Naive thymus-derived CD8-positive, alpha-beta T cell (primary cell): Measurements from ENCODE around the gene CTH. TPM values are rescaled to one million over a fixed set of nuclear protein-coding genes. Genes with fewer than 3 reads are reported as not detected.
"Not testable (repeated sequence)": the region's sequence is repeated elsewhere in the genome, so short reads cannot be mapped to it uniquely, and the experiment has no call there.

Experiments used
- ATAC-seq, 2 donors: fragments of 150-1000 bp; cut with Tn5 transposase in 1 of 2; sonication (Bioruptor Pico), chemical (Tn5 transposase) in 1 of 2; 1 replicate in 1 of 2; 2 replicates in 1 of 2; pipeline ENCODE4 v1.10.0; 2021; ENCODE audit warnings: mild to moderate bottlenecking in 2 of 2, moderate library complexity in 2 of 2
- POLR2A ChIA-PET: fragments of 350-600 bp; sonication (Branson Sonifier 250); formaldehyde crosslinking; loops from one replicate; lab custom pipeline; 2021; ENCODE audit warnings: antibody characterized with exemption; lab: Charles Lee
- DNase-seq, 10 donors: peaks; one replicate each; pipeline versions ENCODE4 v3.0.0 to v3.0.0-alpha.2; 2020 to 2022
- H3K27ac Mint-ChIP-seq, 10 donors: one replicate each; pipeline ENCODE4 v1.8.0; 2020 to 2022; ENCODE audit warnings: mild to moderate bottlenecking in 10 of 10, mixed read lengths in 10 of 10, moderate library complexity in 4 of 10, inconsistent platforms in 1 of 10
- H3K27me3 Mint-ChIP-seq, 5 donors: one replicate each; pipeline ENCODE4 v1.8.0; 2021 to 2022; ENCODE audit warnings: mixed read lengths in 5 of 5
- H3K36me3 Mint-ChIP-seq, 3 donors: one replicate each; pipeline ENCODE4 v1.8.0; 2020 to 2022; ENCODE audit warnings: mixed read lengths in 3 of 3, mild to moderate bottlenecking in 2 of 3, inconsistent platforms in 1 of 3
- H3K4me1 Mint-ChIP-seq, 4 donors: one replicate each; pipeline ENCODE4 v1.8.0; 2021 to 2022; ENCODE audit warnings: mixed read lengths in 4 of 4
- H3K4me3 Mint-ChIP-seq, 10 donors: one replicate each; pipeline ENCODE4 v1.8.0; 2020 to 2022; ENCODE audit warnings: mild to moderate bottlenecking in 10 of 10, mixed read lengths in 10 of 10, moderate library complexity in 6 of 10, inconsistent platforms in 1 of 10
- H3K9me3 Mint-ChIP-seq, 9 donors: one replicate each; pipeline ENCODE4 v1.8.0; 2020 to 2022; ENCODE audit warnings: mixed read lengths in 9 of 9, mild to moderate bottlenecking in 3 of 9, inconsistent platforms in 1 of 9, moderate library complexity in 1 of 9
- polyA plus RNA-seq, 3 donors: library from polyadenylated mRNA; unstranded; fragments of 300-500 nt; fragmentation: Illumina TruSeq; gene quantifications; one replicate each; pipeline ENCODE4 v1.2.3, GENCODE V29; 2021
- total RNA-seq, 8 experiments: library from RNA in 2 of 8; stranded (reverse) in 2 of 8; gene quantifications; one replicate each; pipeline ENCODE4 v1.2.3 and lab custom pipeline; 2021 to 2026

Gene CTH
- total and polyA plus RNA-seq, 5 experiments from 2014 or later, result 2.7 to 4.7 (median 4.0) TPM

DNA sequence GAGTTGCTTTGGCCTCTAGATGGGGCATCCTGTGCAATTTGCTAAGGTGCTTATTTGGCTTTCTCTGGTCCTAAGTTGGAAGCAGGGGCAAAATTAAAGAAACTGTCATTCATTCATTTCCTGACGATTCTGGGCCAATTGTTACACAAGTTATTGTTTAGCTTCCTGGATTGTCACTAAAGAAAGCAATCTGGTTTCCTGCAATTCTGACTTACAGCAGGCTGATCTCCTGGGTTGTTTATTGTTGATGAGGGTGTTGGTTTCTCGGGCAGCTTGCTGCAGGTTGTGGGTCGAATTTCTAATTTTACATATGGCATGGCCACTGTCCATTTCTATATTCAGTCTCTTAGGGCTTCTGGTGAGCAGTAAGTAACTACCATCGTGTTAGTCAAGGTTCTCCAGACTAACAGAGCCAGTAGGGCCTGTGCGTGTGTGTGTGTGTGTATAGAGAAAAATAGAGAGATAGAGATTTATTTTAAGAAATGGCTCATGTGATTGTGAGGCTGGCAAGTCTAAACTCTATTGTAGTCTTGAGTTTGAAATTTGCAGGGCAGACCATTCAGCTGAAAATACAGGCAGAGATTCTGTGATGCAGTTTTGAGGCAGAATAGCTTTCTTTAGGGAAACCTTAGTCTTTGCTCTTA is 30.4 kb downstream of the CTH start:
- H3K4me1 Mint-ChIP-seq, result no peaks in the 10 kb centered on the region
- H3K27ac Mint-ChIP-seq, result no peak overlapping the region
- H3K27me3 Mint-ChIP-seq, result no peaks in the 10 kb centered on the region
- no peak for ATAC-seq
- peaks cover 3 to 21% (median 12%) of the 10 kb centered on the region in 3 donors for H3K36me3 Mint-ChIP-seq
- no peaks in the 10 kb centered on the region for H3K9me3 Mint-ChIP-seq
- POLR2A ChIA-PET, result no interaction called here
- no peak for DNase-seq
- H3K4me3 Mint-ChIP-seq, result no peak overlapping the region

DNA sequence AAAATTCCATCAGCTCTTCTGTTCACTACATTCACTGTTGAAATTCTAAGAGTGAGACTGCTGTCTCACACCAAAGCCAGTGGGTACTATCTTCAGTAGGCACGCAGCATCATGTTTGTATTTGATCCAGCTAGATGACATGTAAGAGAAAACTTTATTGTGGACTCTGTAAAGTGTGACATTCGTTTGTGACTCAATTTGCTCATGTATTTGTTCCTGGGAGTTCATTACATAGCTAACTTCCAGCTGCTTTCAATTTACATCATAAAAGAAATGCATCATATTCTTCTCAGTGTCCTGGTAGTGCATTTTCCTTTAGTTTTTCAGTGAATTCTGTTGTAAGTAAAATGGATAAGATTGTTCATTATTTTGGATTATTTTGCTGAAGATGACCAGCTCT is 31.4 kb downstream of the CTH start:
- Mint-ChIP-seq H3K9me3 (peaks cover 0 to 1% (median 0%) of the 10 kb centered on the region in 9 donors), H3K4me1 (no peaks in the 10 kb centered on the region), H3K36me3 (peaks cover 0 to 17% (median 12%) of the 10 kb centered on the region in 3 donors), H3K27me3 (no peaks in the 10 kb centered on the region), H3K4me3 (no peak overlapping the region), H3K27ac (no peak overlapping the region)
- no peak for ATAC-seq
- POLR2A ChIA-PET, result no interaction called here
- no peak for DNase-seq

DNA sequence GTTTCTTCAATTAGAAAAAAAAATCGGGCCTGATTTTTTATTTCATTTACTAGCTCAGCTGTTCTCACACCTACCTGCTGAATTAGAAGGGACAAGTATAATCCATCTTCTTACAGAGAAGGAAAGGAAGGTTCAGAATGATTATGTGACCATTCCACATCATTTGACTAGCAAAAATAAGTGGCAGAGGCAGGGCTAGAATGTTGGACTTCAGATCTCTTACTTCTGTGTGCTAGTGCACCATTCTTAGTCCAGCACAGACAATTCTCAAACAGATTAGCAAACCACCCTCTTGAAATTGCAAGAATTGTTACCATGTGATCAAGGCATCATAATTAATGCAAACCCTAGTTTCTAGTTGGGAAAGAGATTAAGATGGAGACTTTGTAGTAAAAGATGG is 32.7 kb downstream of the CTH start:
- H3K9me3 Mint-ChIP-seq, result peaks cover 0 to 1% (median 0%) of the 10 kb centered on the region in 9 donors
- peaks cover 0 to 8% (median 5%) of the 10 kb centered on the region in 3 donors for H3K36me3 Mint-ChIP-seq
- POLR2A ChIA-PET, result no interaction called here
- DNase-seq (no peak), ATAC-seq (no peak)
- H3K27me3 Mint-ChIP-seq, result no peaks in the 10 kb centered on the region
- no peaks in the 10 kb centered on the region for H3K4me1 Mint-ChIP-seq
- H3K27ac Mint-ChIP-seq, result no peak overlapping the region
- H3K4me3 Mint-ChIP-seq, result no peak overlapping the region

DNA sequence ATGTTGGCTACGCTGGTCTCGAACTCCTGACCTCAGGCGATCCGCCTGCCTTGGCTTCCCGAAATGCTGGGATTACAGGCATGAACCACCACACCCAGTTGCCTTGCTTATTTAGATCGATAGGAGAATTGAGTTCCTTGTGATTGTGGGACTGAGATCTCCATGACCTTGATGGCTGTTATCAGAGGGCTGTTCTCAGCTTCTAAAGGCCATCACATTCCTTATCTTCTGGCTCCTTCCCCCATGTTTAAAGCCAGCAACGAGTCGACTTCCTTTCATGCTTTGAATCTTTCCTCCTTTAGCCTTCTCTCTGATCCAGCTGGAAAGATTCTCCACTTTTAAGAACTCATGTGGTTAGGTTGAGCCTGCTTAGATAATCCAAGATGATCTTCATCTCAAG is 38.0 kb downstream of the CTH start:
- no peak for ATAC-seq
- no peak for DNase-seq
- Mint-ChIP-seq H3K4me3 (no peak overlapping the region), H3K27ac (no peak overlapping the region), H3K4me1 (no peaks in the 10 kb centered on the region), H3K36me3 (no peaks in the 10 kb centered on the region), H3K9me3 (peaks cover 0 to 1% (median 0%) of the 10 kb centered on the region in 9 donors), H3K27me3 (peaks cover 0 to 3% (median 0%) of the 10 kb centered on the region in 5 donors)
- POLR2A ChIA-PET, result no interaction called here

DNA sequence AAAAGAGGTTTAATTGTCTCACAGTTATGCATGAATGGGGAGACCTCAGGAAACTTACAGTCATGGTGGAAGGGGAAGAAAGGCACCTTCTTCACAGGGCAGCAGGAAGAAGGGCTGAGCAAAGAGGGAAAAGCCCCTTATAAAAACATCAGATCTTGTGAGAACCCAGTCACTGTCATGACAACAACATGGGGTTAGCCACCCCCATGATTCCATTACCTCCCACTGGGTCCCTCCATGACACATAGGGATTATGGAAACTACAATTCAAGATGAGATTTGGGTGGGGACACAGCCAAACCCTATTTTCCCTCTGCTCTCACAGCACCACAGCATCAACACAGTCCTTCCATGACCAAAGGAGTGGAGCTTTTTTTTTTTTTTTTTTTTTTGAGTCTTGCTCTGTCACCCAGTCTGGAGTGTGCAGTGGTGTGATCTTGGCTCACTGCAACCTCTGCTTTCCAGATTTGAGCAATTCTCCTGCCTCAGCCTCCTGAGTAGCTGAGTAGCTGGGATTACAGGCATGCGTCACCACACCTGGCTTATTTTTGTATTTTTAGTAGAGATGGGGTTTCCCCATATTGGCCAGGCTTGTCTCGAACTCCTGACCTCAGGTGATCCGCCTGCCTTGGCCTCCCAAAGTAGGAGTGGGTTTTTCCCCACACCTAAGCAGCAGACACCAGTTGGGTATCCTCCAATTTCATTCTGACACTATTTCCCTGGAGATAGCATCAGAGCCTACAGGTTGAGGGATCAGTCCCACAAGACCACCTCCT is 41.3 kb downstream of the CTH start:
- H3K27ac Mint-ChIP-seq, H3K36me3 Mint-ChIP-seq, H3K27me3 Mint-ChIP-seq, H3K4me3 Mint-ChIP-seq, H3K4me1 Mint-ChIP-seq, POLR2A ChIA-PET, DNase-seq, H3K9me3 Mint-ChIP-seq, ATAC-seq: not testable (repeated sequence)

DNA sequence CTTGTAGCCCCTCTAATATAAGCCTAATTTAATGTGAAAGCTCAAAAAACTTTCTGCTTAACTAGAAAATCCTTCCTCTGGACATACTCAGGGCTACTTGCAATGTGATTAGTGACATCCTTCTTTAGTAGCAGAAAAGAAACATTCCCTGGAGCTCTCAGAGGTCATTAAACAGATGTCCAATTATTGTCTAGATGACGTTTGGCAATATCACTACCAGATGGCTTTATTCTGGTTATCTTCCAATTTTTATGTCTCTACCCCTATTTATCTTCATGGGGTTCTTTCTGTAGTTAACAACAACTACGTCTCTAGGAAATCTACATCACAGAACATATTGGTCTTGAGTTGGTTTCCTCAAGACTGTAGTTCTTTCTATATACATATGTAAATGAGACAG is 44.2 kb downstream of the CTH start:
- H3K36me3 Mint-ChIP-seq, result peaks cover 0 to 5% (median 0%) of the 10 kb centered on the region in 3 donors
- H3K4me3 Mint-ChIP-seq, result no peak overlapping the region
- no peak for DNase-seq
- no peak for ATAC-seq
- H3K9me3 Mint-ChIP-seq, result peaks cover 0 to 3% (median 0%) of the 10 kb centered on the region in 9 donors
- no peaks in the 10 kb centered on the region for H3K4me1 Mint-ChIP-seq
- peak overlapping the region in 1 of 10 donors; percentile 12 for H3K27ac Mint-ChIP-seq
- H3K27me3 Mint-ChIP-seq, result peaks cover 0 to 7% (median 6%) of the 10 kb centered on the region in 5 donors
- POLR2A ChIA-PET, result no interaction called here

DNA sequence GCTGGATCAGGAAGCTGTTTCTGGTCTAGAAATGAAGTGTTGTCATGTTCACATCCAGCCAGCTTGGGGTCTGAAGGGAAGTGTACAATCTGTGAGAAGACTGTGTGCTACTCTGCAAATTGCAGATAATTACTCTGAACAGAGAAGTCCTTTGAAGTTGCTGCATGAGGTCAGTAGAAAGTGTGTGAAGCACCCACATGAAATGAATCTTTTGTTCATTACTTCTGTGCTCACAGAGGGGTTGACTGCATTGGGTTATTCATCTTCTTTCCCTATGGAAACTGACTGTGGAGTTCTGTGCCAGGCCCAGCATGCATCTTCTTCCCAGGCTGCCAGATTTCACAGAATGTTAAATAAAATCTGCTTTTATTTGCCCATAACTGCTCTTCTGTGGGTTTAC is 47.1 kb downstream of the CTH start:
- DNase-seq, result no peak
- no peak for ATAC-seq
- Mint-ChIP-seq H3K27me3 (peaks cover 0 to 11% (median 4%) of the 10 kb centered on the region in 5 donors), H3K9me3 (peaks cover 0 to 3% (median 0%) of the 10 kb centered on the region in 9 donors), H3K4me1 (no peaks in the 10 kb centered on the region), H3K4me3 (no peak overlapping the region), H3K36me3 (peaks cover 0 to 5% (median 0%) of the 10 kb centered on the region in 3 donors), H3K27ac (no peak overlapping the region)
- POLR2A ChIA-PET, result no interaction called here

DNA sequence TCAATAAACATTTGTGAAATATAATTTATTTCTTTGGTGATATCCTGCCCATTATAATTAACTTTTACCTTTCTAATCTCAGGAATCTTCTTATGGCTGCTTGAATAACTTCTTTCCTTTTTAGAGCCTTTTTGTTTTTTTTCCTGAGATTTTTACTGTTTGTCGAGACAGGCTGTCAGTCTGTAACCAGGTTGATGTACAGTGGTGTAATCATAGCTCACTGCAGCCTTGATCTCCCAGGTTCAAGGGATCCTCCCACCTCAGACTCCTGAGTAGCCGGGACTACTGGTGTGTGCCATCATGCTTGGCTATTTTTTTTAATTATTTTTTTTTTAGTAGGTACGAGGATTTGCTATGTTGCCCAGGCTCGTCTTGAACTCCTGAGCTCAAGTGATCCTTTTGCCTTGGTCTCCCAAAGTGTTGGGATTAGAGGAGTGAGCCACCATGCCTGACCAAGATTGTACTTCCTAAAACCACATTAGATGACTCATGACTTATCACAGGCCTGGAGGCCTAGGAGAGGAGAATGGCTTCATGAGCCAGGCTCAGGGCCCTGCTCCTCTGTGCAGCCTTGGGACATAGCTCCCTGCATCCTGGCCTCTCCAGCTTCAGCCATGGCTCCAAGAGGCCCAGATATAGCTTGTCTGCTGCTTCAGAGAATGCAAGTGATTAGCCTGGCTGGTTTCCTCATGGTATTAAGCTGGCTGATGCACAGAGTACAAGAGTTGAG is 48.6 kb downstream of the CTH start:
- Mint-ChIP-seq H3K36me3 (peaks cover 0 to 5% (median 0%) of the 10 kb centered on the region in 3 donors), H3K4me3 (no peak overlapping the region), H3K4me1 (no peaks in the 10 kb centered on the region), H3K9me3 (peaks cover 0 to 6% (median 0%) of the 10 kb centered on the region in 9 donors), H3K27ac (no peak overlapping the region), H3K27me3 (peaks cover 0 to 11% (median 2%) of the 10 kb centered on the region in 5 donors)
- DNase-seq, result no peak
- ATAC-seq, result no peak
- POLR2A ChIA-PET, result no interaction called here

DNA sequence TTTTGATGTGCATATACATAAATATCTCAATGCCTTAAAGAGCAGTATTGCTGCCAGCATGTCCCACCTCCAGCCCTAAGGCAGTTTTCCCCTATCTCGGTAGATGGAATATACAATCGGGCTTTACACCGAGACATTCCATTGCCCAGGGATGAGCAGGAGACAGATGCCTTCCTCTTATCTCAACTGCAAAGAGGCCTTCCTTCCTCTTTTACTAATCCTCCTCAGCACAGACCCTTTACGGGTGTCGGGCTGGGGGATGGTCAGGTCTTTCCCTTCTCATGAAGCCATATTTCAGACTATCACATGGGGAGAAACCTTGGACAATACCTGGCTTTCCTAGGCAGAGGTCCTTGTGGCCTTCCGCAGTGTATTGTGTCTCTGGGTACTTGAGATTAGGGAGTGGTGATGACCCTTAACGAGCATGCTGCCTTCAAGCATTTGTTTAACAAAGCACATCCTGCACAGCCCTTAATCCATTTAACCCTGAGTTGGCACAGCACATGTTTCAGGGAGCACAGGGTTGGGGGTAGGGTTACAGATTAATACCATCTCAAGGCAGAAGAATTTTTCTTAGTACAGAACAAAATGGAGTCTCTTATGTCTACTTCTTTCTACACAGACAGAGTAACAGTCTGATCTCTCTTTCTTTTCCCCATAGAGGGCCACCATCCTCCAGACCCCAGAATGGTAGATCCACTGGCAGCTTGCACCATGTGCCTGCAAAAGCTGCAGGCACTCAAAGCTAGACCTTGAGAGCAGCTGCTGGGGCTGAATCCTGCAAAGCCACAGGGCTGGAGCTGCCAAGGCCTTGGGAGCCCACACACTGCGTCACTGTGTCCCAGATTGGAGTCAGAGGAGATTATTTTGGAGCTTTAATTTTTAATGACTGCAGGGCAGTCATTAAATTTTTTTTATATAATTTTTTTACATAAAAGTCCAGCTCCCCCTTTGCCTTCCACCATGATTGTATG is 50.0 kb downstream of the CTH start:
- ATAC-seq, H3K36me3 Mint-ChIP-seq, H3K27ac Mint-ChIP-seq, H3K9me3 Mint-ChIP-seq, DNase-seq, H3K4me1 Mint-ChIP-seq, H3K4me3 Mint-ChIP-seq, POLR2A ChIA-PET: not testable (repeated sequence)
- H3K27me3 Mint-ChIP-seq, result peaks cover 3 to 14% (median 5%) of the 10 kb centered on the region in 5 donors

DNA sequence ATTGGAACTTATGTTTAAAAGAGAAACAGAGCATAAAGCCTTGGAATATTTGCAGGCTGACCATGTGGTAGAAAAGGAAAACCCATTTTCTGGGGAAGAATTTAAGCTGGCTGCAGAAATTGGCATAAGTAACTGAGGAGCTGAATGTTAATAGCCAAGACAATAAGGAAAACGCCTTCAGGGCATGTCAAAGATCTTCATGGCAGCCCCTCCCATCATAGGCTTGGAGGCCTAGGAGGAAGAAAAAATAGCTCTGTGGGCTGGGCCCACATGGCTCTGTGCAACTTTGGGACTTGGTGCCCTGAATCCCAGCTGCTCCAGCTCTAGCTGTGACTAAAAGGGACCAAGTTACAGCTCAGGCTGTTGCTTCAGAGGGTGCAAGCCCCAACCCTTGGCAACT is 51.5 kb downstream of the CTH start:
- Mint-ChIP-seq H3K27me3 (peaks cover 7 to 19% (median 10%) of the 10 kb centered on the region in 5 donors), H3K4me3 (no peak overlapping the region), H3K9me3 (peaks cover 0 to 4% (median 0%) of the 10 kb centered on the region in 9 donors), H3K4me1 (no peaks in the 10 kb centered on the region), H3K36me3 (no peaks in the 10 kb centered on the region), H3K27ac (no peak overlapping the region)
- POLR2A ChIA-PET, result no interaction called here
- no peak for DNase-seq
- no peak for ATAC-seq

DNA sequence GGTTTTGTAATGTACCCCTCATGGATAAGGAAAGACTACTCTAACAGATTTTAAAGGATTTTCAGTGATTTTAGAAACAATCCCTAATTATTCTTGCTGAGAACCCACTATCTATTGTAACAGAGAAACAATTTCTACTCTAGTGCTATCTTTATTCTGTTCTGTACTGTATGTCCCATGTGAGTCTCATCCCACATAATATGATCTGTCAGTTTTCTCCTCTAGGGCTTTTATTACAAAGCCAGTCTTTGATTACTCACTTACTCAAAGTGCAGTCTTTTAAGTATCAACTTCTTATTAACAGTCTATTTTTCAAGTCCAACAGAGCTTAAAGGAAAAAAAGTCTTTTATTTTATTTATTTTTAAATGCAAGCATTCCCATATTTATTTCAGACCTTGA is 54.8 kb downstream of the CTH start:
- Mint-ChIP-seq H3K27me3 (peaks cover 10 to 23% (median 15%) of the 10 kb centered on the region in 5 donors), H3K4me3 (no peak overlapping the region), H3K27ac (no peak overlapping the region), H3K36me3 (no peaks in the 10 kb centered on the region), H3K9me3 (peaks cover 0 to 5% (median 0%) of the 10 kb centered on the region in 9 donors), H3K4me1 (no peaks in the 10 kb centered on the region)
- POLR2A ChIA-PET, result no interaction called here
- DNase-seq, result no peak
- ATAC-seq, result no peak

DNA sequence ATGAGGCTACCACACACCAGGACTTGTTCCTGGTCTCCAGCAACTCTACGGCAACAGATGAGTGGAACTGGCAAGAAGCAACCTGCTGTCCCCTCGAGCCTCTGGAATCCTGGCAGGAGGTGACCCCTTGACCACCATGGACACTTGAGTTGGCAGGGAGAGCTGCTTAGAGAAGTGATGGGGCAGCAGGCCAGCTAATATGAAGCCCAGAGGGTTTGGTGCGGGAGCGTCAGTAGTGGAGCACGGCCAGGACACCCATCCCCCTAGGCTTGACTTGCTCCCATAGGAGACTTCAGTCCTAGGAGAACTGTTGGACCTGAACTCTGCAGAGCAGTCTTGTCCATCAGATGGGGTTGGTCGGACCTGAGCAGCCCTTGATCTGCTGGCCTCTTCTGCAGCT is 56.5 kb downstream of the CTH start:
- ATAC-seq, result no peak
- Mint-ChIP-seq H3K27ac (no peak overlapping the region), H3K4me1 (no peaks in the 10 kb centered on the region), H3K27me3 (peaks cover 6 to 23% (median 14%) of the 10 kb centered on the region in 5 donors), H3K36me3 (no peaks in the 10 kb centered on the region), H3K4me3 (no peak overlapping the region), H3K9me3 (peaks cover 0 to 5% (median 0%) of the 10 kb centered on the region in 9 donors)
- DNase-seq, result no peak
- POLR2A ChIA-PET, result no interaction called here
